MCF 10A (cell line): ENCODE measurements around the gene ZFP1. TPM values are rescaled to one million over a fixed set of nuclear protein-coding genes. Genes with fewer than 3 reads are reported as not detected.
"Not testable (repeated sequence)": the region's sequence is repeated elsewhere in the genome, so short reads cannot be mapped to it uniquely, and the experiment has no call there.

Source experiments
- BruUV-seq: library from RNA; stranded (reverse); fragments of 400-500 nt; replicated peaks from 2 replicates; lab custom pipeline; 2021; lab: Mats Ljungman, UMichigan
- CTCF ChIA-PET: fragments of 300-600 bp; sonication (Branson Sonifier 250); formaldehyde crosslinking; extraction: SDS; loops from one replicate; lab custom pipeline; 2021; ENCODE audit warnings: antibody characterized with exemption, inconsistent platforms; lab: Yijun Ruan, JAX
- POLR2A ChIA-PET: fragments of 300-600, 350-650 bp; sonication (Branson Sonifier 250); formaldehyde crosslinking; extraction: SDS; loops from one replicate; lab custom pipeline; 2020; ENCODE audit warnings: antibody characterized with exemption, inconsistent platforms; lab: Yijun Ruan, JAX
- DNase-seq: peaks from one replicate; pipeline ENCODE4 v3.0.0-alpha.2; 2018; ENCODE audit not compliant: unreplicated experiment
- H3K27ac Mint-ChIP-seq: one replicate; pipeline ENCODE4 v1.8.0; 2022; ENCODE audit warnings: mild to moderate bottlenecking, low read depth, mixed read lengths; ENCODE audit not compliant: unreplicated experiment
- H3K27me3 Mint-ChIP-seq: one replicate; pipeline ENCODE4 v1.8.0; 2022; ENCODE audit warnings: mixed read lengths; ENCODE audit not compliant: insufficient read depth, unreplicated experiment
- H3K36me3 Mint-ChIP-seq: one replicate; pipeline ENCODE4 v1.8.0; 2022; ENCODE audit warnings: mild to moderate bottlenecking, moderate library complexity, mixed read lengths; ENCODE audit not compliant: insufficient read depth, unreplicated experiment
- H3K4me1 Mint-ChIP-seq: one replicate; pipeline ENCODE4 v1.8.0; 2022; ENCODE audit warnings: mixed read lengths; ENCODE audit not compliant: insufficient read depth, unreplicated experiment
- H3K4me3 Mint-ChIP-seq: one replicate; pipeline ENCODE4 v1.8.0; 2022; ENCODE audit warnings: mild to moderate bottlenecking, moderate library complexity, mixed read lengths; ENCODE audit not compliant: unreplicated experiment
- H3K9me3 Mint-ChIP-seq: one replicate; pipeline ENCODE4 v1.8.0; 2022; ENCODE audit warnings: mixed read lengths; ENCODE audit not compliant: unreplicated experiment
- intact Hi-C: fragments of 100-400 bp; cut with micrococcal nuclease; formaldehyde crosslinking; loops from 2 replicates; pipeline ENCODE4 v1.14.1; 2022
- total RNA-seq: library from RNA; stranded (reverse); gene quantifications from 2 replicates; pipeline ENCODE4 v1.2.3, GENCODE V29; 2022
- TF ChIP-seq, protein P1 (sequence below): fragments of 200-600 bp; IDR thresholded peaks from one replicate; pipeline ENCODE4 v1.8.0; 2022; ENCODE audit warnings: antibody characterized with exemption, mild to moderate bottlenecking; ENCODE audit not compliant: unreplicated experiment

Gene ZFP1
- total RNA-seq, 1 experiment from 2014 or later = 14.0 TPM

DNA sequence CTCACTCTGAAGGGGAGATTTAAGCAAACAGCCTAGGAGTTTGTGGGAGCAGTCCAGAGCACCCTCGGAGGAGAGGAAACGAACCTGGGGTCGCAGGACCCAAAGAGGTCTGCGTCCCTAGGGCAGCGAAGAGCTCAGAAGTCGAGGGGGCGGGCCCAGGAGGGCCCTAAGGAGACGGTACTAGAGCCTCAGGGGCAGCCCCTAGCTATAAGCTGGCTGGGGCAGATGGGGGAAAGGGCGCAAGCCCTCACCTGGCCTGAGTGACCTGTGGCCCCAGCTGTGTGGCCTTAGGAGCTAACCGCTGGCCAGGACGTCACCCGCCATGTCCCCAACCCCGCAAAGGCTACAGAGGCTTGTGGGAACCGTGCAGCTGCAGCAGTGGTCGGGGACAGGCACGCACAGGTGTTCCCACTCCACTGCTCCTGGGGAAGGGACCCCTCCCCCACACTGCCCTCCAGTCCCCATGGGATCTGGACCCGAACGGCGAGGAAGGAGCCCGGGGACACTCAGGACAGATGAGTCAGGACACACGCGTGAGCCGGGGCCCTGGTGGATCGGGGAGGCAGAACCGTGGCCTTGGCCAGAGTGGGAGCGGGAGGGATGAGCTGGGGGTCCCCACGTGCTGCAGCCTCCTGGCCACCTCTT lies 60.7 kb downstream of the ZFP1 start:
- no peak for DNase-seq
- no peaks in the 10 kb centered on the region for H3K9me3 Mint-ChIP-seq
- ChIA-PET CTCF (interaction anchor here (0.5 to 2.5 kb wide), 5 partner anchors 9 to 67 kb away, joined by 3 to 12 read pairs (median 4); no protein-coding TSS in a partner anchor), POLR2A (interaction anchor here (0.7 kb wide), 1 partner anchor 569 kb away, joined by 3 read pairs; no protein-coding TSS in a partner anchor)
- no TSS peak for BruUV-seq
- H3K27me3 Mint-ChIP-seq = no peaks in the 10 kb centered on the region
- no peaks in the 10 kb centered on the region for H3K4me1 Mint-ChIP-seq
- no peak overlapping the region for H3K4me3 Mint-ChIP-seq
- intact Hi-C loops = loop anchor here (10.0 kb wide), 1 partner anchor 416 kb away; the partner anchor contains the start of gene ADAT1
- no peaks in the 10 kb centered on the region for H3K36me3 Mint-ChIP-seq
- no peak overlapping the region for H3K27ac Mint-ChIP-seq
- TF ChIP-seq, protein P1, sequence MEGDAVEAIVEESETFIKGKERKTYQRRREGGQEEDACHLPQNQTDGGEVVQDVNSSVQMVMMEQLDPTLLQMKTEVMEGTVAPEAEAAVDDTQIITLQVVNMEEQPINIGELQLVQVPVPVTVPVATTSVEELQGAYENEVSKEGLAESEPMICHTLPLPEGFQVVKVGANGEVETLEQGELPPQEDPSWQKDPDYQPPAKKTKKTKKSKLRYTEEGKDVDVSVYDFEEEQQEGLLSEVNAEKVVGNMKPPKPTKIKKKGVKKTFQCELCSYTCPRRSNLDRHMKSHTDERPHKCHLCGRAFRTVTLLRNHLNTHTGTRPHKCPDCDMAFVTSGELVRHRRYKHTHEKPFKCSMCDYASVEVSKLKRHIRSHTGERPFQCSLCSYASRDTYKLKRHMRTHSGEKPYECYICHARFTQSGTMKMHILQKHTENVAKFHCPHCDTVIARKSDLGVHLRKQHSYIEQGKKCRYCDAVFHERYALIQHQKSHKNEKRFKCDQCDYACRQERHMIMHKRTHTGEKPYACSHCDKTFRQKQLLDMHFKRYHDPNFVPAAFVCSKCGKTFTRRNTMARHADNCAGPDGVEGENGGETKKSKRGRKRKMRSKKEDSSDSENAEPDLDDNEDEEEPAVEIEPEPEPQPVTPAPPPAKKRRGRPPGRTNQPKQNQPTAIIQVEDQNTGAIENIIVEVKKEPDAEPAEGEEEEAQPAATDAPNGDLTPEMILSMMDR = no peak

GRCh38 chr16:75209514-75209913 lies 61.2 kb downstream of the ZFP1 start:
- H3K9me3 Mint-ChIP-seq, DNase-seq, BruUV-seq, H3K4me1 Mint-ChIP-seq, H3K27me3 Mint-ChIP-seq, H3K27ac Mint-ChIP-seq, H3K4me3 Mint-ChIP-seq, H3K36me3 Mint-ChIP-seq: not testable (repeated sequence)
- POLR2A ChIA-PET = interaction anchor here (0.7 kb wide), 1 partner anchor 569 kb away, joined by 3 read pairs; no protein-coding TSS in a partner anchor
- CTCF ChIA-PET = interaction anchor here (0.5 to 2.5 kb wide), 5 partner anchors 10 to 66 kb away, joined by 3 to 12 read pairs (median 4); no protein-coding TSS in a partner anchor
- intact Hi-C loops = loop anchor here (10.0 kb wide), 1 partner anchor 415 kb away; the partner anchor contains the start of gene ADAT1

DNA sequence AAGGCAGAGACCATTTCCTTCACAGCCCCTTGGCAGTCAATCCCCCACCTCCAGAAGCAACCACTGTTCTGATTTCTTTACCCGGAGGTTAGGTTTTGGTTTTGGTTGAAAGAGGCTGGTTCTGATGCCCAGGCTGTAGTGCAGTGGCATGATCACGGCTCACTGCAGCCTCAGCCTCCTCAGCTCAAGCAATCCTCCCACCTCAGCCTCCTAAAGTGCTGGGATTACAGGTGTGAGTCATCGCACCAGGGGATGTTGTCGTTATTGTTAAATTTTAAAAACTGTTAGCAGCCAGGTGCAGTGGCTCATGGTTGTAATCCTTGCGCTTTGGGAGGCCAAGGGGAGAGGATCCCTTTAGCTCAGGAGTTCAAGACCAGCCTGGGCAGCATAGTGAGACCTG lies 61.6 kb downstream of the ZFP1 start:
- POLR2A ChIA-PET = interaction anchor here (0.6 kb wide), 1 partner anchor 63 kb away, joined by 3 read pairs; no protein-coding TSS in a partner anchor

GRCh38 chr16:75211286-75211685 lies 63.0 kb downstream of the ZFP1 start:
- ChIA-PET POLR2A (interaction anchor here (0.7 kb wide), 1 partner anchor 68 kb away, joined by 3 read pairs; no protein-coding TSS in a partner anchor), CTCF (interaction anchor here (1.4 kb wide), 1 partner anchor 12 kb away, joined by 7 read pairs; no protein-coding TSS in a partner anchor)
- H3K27me3 Mint-ChIP-seq, H3K27ac Mint-ChIP-seq, DNase-seq, H3K36me3 Mint-ChIP-seq, intact Hi-C loops, H3K4me1 Mint-ChIP-seq, H3K4me3 Mint-ChIP-seq, H3K9me3 Mint-ChIP-seq, BruUV-seq: not testable (repeated sequence)

More for the DNA sequence above, 61.6 kb downstream of the ZFP1 start:
- Mint-ChIP-seq H3K36me3 (no peaks in the 10 kb centered on the region), H3K4me3 (no peak overlapping the region), H3K27me3 (no peaks in the 10 kb centered on the region), H3K4me1 (no peaks in the 10 kb centered on the region), H3K27ac (no peak overlapping the region), H3K9me3 (no peaks in the 10 kb centered on the region)
- no TSS peak for BruUV-seq
- DNase-seq = no peak
- CTCF ChIA-PET = interaction anchor here (0.9 to 2.5 kb wide), 2 partner anchors 10 to 23 kb away, joined by 3 to 12 read pairs; no protein-coding TSS in a partner anchor
- TF ChIP-seq, protein P1 = no peak
- intact Hi-C loops = loop anchor here (10.0 kb wide), 1 partner anchor 415 kb away; the partner anchor contains the start of gene ADAT1

DNA sequence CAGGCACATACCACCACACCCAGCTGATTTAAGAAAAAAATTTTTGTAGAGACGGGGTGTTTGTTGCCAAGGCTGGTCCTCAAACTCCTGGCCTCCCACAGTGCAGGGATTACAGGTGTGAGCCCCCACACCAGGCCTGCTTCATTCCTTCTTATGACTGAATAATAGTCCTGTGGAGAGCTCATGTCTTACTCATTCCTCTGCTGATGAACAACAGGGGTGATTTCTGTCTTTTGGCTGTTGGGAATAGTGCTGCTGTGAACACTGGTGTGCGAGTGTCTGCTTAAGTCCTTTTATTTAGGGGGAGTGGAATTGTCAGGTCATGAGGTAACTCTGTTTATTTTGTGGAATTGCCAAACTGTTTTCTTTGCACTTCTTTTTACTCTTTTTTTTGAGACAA lies 67.8 kb downstream of the ZFP1 start:
- TF ChIP-seq, protein P1 = no peak
- H3K36me3 Mint-ChIP-seq = no peaks in the 10 kb centered on the region
- no peaks in the 10 kb centered on the region for H3K4me1 Mint-ChIP-seq
- no peak overlapping the region for H3K27ac Mint-ChIP-seq
- ChIA-PET POLR2A (no interaction called here), CTCF (interaction anchor here (1.0 to 3.3 kb wide), 2 partner anchors 17 kb away, joined by 4 to 16 read pairs; no protein-coding TSS in a partner anchor)
- no peaks in the 10 kb centered on the region for H3K27me3 Mint-ChIP-seq
- DNase-seq = no peak
- no peaks in the 10 kb centered on the region for H3K9me3 Mint-ChIP-seq
- H3K4me3 Mint-ChIP-seq = no peak overlapping the region
- BruUV-seq = no TSS peak
- intact Hi-C loops = no loop called here
